KBM-7 (cell line): Measurements from ENCODE around the gene C4orf50.
"Not testable (repeated sequence)": the region's sequence is repeated elsewhere in the genome, so short reads cannot be mapped to it uniquely, and the experiment has no call there.

ENCODE experiments used
- DNase-seq: peaks from one replicate; pipeline ENCODE4 v3.0.0-alpha.2; 2015
- in situ Hi-C: fragments of 300-500 bp; cut with MboI; formaldehyde crosslinking; loops from 2 replicates; pipeline ENCODE4 v1.14.3; 2020; ENCODE audit warnings: low sequenced_read_pairs, low pct_unique_long_range_greater_than_20kb, mixed read lengths

The C4orf50 gene

GRCh38 chr4:5998333-5998936, 19.8 kb downstream of the C4orf50 start:
- peak; percentile 62 for DNase-seq
- in situ Hi-C loops, result no loop called here

DNA sequence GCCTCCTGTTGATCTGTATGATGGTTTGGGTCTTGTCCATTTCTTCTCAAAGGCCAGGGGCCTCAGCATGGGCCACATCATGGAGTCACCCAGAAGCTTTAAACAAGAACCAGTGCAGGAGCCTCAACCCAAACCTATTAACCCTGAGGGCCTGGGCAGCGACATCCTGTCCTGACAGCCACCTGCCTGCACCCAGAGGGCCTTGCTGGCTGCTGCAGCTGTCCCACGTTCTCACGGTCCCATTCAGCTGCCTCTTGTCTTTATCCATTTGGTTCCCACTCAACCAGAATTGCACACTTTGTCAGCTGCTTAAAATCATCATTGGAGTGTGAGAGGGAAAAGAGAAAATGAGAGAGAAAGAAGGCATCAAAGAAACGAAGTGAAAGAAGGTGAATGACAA, 21.6 kb downstream of the C4orf50 start:
- in situ Hi-C loops, result no loop called here
- DNase-seq, result no peak

DNA sequence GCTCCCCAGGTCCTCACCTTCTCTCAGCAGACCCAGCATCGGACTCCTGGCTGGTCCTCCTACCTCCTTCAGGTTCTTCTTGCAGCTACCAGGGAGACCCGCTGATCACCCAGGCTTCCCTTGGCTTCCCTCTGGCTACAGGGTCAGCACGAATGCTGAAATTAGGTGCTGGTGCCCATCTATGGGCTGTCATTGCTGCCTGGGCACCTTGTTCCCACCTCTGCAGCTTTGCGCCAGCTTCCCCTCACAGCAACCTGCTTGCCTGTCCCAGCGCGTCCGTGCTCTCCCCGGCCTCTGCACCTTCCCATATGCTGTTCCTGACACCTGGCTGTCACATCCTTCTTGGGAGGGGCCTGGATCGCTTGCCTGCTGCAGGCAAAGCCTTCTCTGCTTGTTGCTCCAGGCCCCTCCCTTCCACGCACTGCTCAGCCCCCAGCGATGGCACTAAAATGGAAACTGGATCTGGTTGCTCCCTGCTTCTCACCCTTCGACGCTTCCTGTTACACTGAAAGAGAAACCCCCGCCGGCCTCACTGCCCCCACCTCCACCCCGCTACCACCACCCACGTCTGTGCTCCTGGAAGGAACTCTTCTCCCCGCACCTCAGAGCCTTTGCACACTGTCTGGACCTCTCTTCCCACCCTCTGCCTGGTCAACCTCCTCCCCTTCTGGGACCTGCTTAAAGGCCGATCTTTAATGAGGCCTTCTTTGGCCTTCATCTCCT, 22.2 kb downstream of the C4orf50 start:
- in situ Hi-C loops, result no loop called here
- DNase-seq, result no peak

GRCh38 chr4:5993876-5994811, 24.1 kb downstream of the C4orf50 start:
- in situ Hi-C loops, result no loop called here

GRCh38 chr4:5993346-5993745, 24.9 kb downstream of the C4orf50 start:
- DNase-seq, in situ Hi-C loops: not testable (repeated sequence)

More at GRCh38 chr4:5993876-5994811, 24.1 kb downstream of the C4orf50 start:
- no peak for DNase-seq

DNA sequence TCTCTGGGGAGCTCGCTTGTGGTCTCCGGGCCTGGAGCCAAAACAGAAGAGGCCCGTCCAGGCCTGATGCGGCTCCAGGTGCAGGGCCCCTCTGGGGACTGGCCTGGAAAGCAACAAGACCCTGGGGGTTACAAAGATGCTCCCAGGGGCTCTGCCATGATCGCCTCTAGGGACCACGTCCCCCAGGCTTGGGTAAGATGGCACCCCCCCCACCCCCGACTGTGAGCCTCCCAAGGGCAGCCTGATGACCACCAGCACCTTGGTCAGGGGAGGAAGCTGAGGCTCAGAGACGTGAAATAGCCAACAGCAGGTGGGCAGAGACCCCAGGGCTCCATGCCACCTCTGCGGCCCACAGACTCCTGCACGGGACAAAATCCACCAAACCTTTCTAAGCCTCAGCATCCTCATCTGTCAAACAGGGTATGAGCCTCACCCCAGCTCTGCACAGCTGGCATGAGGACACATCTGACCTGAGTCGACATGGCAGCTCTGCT, 25.4 kb downstream of the C4orf50 start:
- in situ Hi-C loops, result no loop called here
- no peak for DNase-seq

DNA sequence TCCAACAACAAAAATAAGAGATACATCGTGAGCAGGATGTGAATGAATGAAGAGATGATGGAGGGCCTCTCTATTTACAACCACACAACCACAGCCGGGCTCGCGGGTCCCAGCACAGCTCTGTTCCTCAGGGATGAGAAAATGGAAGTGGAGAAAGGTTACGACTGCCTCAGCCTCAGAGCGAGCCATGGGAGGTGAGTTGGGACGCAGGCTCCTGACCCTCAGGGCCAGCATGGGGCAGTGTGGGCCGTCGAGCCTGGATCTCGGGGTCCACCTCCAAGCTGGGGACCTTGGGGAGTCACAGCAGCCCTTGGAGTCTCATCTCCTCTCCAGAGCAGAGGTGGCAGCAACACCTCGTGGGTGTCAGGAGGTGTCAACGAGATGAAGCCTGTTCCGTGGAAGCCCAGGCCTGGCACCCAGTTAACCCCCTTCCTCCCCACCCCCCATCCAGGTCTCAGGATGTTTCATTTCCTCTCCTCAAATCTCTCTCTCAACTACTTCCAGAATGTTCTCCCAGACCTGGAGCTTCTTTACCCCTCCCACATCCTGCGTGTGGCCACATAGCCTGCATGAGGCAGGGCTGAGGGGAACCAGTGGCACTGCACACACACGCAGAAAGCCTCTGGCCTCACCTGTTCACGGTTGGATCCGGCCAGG, 25.9 kb downstream of the C4orf50 start:
- no peak for DNase-seq
- in situ Hi-C loops, result no loop called here

DNA sequence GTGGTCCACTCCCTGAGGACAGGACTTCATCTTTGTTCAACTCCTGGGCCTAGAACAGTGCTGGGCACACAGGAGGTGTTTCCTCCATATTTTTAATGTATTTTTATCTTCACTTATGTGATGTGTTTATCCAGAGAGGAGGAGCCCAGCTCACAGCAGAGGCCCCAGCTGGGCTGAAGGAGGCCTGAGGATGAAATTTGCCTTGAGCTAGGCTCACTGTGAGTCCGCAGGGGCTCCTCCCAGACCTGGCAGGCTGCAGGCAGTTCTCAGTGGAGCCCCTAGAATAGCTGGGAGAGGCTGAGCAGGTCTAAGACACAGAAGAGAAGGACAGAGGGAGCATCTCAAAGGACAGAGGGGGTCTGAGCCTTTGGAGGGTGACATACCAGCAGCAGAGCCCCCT, 26.8 kb downstream of the C4orf50 start:
- in situ Hi-C loops, result no loop called here
- no peak for DNase-seq

- in situ Hi-C loops, result no loop called here
- DNase-seq, result no peak
Measured at GRCh38 chr4:5990446-5991160, 27.6 kb downstream of the C4orf50 start.

- in situ Hi-C loops, result no loop called here
- DNase-seq, result no peak
Measured at GRCh38 chr4:5989236-5990225, 28.7 kb downstream of the C4orf50 start.

- in situ Hi-C loops, result no loop called here
- DNase-seq, result no peak
Measured at GRCh38 chr4:5988086-5988845, 30.0 kb downstream of the C4orf50 start.

GRCh38 chr4:5984843-5985242, 33.4 kb downstream of the C4orf50 start:
- in situ Hi-C loops, result no loop called here
- no peak for DNase-seq

- no peak for DNase-seq
- in situ Hi-C loops, result no loop called here
Measured at GRCh38 chr4:5982156-5982973, 35.9 kb downstream of the C4orf50 start.

GRCh38 chr4:5980436-5981155, 37.6 kb downstream of the C4orf50 start:
- DNase-seq, result no peak
- in situ Hi-C loops, result no loop called here

GRCh38 chr4:5979981-5980380, 38.2 kb downstream of the C4orf50 start:
- in situ Hi-C loops, result no loop called here
- peak; percentile 19 for DNase-seq
